ENCODE results near the gene KYAT1. TPM values are rescaled to one million over a fixed set of nuclear protein-coding genes. Genes with fewer than 3 reads are reported as not detected.

KYAT1 gene
- total RNA-seq, 1 donor from 2014 or later = 12.1 TPM

- Histone ChIP-seq H3K36me3 (peaks cover 43% of the 10 kb centered on the region), H3K27ac (replicated peaks) (peak overlapping the region; percentile 98), H3K4me3 (no peak overlapping the region), H3K27me3 (ENCODE audit: low read depth) (no peaks in the 10 kb centered on the region), H3K9me3 (replicated peaks) (no peaks in the 10 kb centered on the region), H3K4me1 (peaks cover 93% of the 10 kb centered on the region)
- intact Hi-C loops (cut with micrococcal nuclease) = no loop called here
- TF ChIP-seq, protein P1, sequence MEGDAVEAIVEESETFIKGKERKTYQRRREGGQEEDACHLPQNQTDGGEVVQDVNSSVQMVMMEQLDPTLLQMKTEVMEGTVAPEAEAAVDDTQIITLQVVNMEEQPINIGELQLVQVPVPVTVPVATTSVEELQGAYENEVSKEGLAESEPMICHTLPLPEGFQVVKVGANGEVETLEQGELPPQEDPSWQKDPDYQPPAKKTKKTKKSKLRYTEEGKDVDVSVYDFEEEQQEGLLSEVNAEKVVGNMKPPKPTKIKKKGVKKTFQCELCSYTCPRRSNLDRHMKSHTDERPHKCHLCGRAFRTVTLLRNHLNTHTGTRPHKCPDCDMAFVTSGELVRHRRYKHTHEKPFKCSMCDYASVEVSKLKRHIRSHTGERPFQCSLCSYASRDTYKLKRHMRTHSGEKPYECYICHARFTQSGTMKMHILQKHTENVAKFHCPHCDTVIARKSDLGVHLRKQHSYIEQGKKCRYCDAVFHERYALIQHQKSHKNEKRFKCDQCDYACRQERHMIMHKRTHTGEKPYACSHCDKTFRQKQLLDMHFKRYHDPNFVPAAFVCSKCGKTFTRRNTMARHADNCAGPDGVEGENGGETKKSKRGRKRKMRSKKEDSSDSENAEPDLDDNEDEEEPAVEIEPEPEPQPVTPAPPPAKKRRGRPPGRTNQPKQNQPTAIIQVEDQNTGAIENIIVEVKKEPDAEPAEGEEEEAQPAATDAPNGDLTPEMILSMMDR (IDR thresholded peaks at IDR 0.05; ENCODE audit: borderline replicate concordance) = no peak
- DNase-seq = no peak
Observed at GRCh38 chr9:128887049-128887448, 5.3 kb upstream of the KYAT1 start.

DNA sequence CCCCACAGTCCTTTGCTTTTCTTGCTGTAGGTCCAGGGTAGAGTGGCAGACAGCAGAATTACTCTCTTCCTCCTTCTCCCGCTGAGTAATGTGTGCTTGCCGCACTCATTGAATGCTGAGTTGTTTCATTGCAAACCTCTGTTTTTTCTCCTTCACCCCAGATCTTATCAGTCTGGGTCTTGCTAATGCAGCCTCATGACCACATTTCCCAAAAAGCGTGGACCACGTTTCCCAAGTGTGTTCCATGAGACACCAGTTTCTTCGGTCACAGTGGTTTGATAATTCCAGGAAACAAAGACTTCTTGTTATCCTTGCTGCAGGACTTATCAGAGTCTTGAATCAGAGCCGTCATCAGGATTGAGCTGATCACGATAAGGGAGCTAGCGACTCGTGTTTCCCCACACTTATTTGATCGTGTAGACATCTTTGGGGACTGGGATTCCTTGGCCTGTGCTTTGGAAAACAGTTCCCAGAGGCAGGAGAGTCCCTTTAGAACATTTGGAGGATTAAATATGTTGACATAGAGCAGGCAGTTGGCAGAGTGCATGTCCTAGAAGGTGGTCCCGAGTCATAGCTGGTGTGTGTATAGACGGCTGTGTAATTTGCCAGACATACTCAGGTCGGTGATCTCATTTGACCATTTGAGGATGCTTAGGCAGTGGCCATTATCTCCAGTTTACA, 4.6 kb upstream of the KYAT1 start:
- Histone ChIP-seq H3K4me1 (peaks cover 91% of the 10 kb centered on the region), H3K36me3 (peaks cover 43% of the 10 kb centered on the region), H3K27ac (replicated peaks) (peak overlapping the region; percentile 98), H3K27me3 (ENCODE audit: low read depth) (no peaks in the 10 kb centered on the region), H3K4me3 (peak overlapping the region; percentile 94), H3K9me3 (replicated peaks) (no peaks in the 10 kb centered on the region)
- TF ChIP-seq, protein P1 (IDR thresholded peaks at IDR 0.05; ENCODE audit: borderline replicate concordance) = no peak
- DNase-seq = no peak
- intact Hi-C loops (cut with micrococcal nuclease) = no loop called here

DNA sequence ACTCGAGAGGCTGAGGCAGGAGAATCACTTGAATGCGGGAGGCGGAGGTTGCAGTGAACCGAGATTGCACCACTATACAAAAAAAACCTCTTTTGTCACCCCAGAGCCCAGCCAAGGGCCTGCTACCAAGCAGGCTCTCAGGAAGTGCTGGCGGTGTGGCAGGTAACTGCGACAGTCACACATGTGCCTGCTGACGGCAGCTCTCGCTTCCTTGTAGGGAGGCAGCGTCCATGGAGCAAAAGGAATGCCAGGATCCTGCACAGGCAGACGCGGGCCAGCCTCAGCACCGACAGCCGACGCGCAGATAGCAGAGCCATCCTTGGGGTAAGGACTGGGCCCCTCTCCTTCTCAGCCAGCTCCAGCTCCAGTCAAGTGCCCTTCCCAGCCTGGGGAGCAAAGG, 4.0 kb upstream of the KYAT1 start:
- TF ChIP-seq, protein P1 (IDR thresholded peaks at IDR 0.05; ENCODE audit: borderline replicate concordance) = no peak
- intact Hi-C loops (cut with micrococcal nuclease) = no loop called here
- H3K36me3 ChIP-seq = peaks cover 43% of the 10 kb centered on the region
- no peaks in the 10 kb centered on the region for H3K27me3 ChIP-seq (ENCODE audit: low read depth)
- H3K4me1 ChIP-seq = peaks cover 91% of the 10 kb centered on the region
- H3K4me3 ChIP-seq = peak overlapping the region; percentile 94
- H3K27ac ChIP-seq (replicated peaks) = peak overlapping the region; percentile 98
- H3K9me3 ChIP-seq (replicated peaks) = no peaks in the 10 kb centered on the region
- DNase-seq = no peak

DNA sequence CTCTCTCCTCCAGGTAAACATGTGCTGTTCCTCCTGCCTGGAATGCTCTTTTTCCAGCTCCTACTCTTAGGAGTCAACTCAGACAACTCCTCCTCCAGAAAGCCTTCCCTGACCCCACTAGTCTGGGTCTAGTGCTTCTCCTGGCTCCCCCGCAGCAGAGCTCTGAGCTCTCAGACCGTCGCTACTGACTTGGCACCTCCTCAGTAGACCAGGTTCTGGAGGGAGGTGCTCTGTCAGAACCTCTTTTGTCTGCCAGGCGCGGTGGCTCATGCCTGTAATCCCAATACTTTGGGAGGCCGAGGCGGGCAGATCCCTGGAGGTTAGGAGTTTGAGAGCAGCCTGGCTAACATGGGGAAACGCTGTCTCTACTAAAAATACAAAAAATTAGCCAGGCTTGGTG, 3.6 kb upstream of the KYAT1 start:
- TF ChIP-seq, protein P1 (IDR thresholded peaks at IDR 0.05; ENCODE audit: borderline replicate concordance) = no peak
- Histone ChIP-seq H3K27ac (replicated peaks) (peak overlapping the region; percentile 98), H3K9me3 (replicated peaks) (no peaks in the 10 kb centered on the region), H3K4me3 (peak overlapping the region; percentile 94), H3K4me1 (peaks cover 91% of the 10 kb centered on the region), H3K36me3 (peaks cover 40% of the 10 kb centered on the region), H3K27me3 (ENCODE audit: low read depth) (no peaks in the 10 kb centered on the region)
- intact Hi-C loops (cut with micrococcal nuclease) = no loop called here
- no peak for DNase-seq

DNA sequence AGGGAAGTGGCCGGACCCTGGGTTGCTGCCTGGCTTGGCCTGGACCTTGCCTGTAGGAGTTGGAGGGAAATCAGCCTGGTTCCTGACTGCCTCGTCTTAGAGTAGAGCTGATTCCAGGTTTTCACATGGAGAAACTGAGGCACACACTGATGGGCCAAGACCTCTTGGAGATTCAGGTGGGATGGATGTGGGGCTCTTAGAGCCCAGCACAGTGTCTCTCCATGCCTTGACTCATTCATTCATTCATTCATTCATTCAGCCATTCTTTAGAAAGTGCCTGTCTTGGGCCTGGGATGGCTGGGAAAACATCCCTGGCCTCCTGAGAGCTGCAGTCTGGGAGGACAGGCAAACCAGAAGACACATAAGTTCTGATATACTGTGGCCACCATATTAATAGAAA, 2.4 kb upstream of the KYAT1 start:
- peaks cover 32% of the 10 kb centered on the region for H3K36me3 ChIP-seq
- no peaks in the 10 kb centered on the region for H3K9me3 ChIP-seq (replicated peaks)
- TF ChIP-seq, protein P1 (IDR thresholded peaks at IDR 0.05; ENCODE audit: borderline replicate concordance) = no peak
- H3K4me1 ChIP-seq = peaks cover 97% of the 10 kb centered on the region
- peak overlapping the region; percentile 98 for H3K27ac ChIP-seq (replicated peaks)
- no peaks in the 10 kb centered on the region for H3K27me3 ChIP-seq (ENCODE audit: low read depth)
- intact Hi-C loops (cut with micrococcal nuclease) = no loop called here
- no peak for DNase-seq
- peak overlapping the region; percentile 94 for H3K4me3 ChIP-seq

Measured in left ventricle myocardium inferior (tissue), 1 donor.